ENCODE data around the gene BEND3. TPM values are rescaled to one million over a fixed set of nuclear protein-coding genes. Genes with fewer than 3 reads are reported as not detected.

BEND3 gene
- total RNA-seq, 1 experiment from 2014 or later = 70.2 TPM

GRCh38 chr6:107077710-107078109 lies 37.6 kb downstream of the BEND3 start:
- no peak overlapping the region for H2BK120ac ChIP-seq (ENCODE audit: low read depth, low read length, poor library complexity, severe bottlenecking)
- H2AK5ac ChIP-seq (ENCODE audit: insufficient read length, low read length) = no peak overlapping the region
- H3K18ac ChIP-seq (ENCODE audit: insufficient read length, low read depth, low read length) = no peak overlapping the region
- no peaks in the 10 kb centered on the region for H3K9me3 ChIP-seq (ENCODE audit: control insufficient read depth, low read depth, low read length)
- no peak overlapping the region for H3K4ac ChIP-seq (ENCODE audit: low read depth, low read length)
- H3K23ac ChIP-seq (ENCODE audit: insufficient read length, low read depth, low read length) = no peak overlapping the region
- no peak overlapping the region for H3K56ac ChIP-seq (ENCODE audit: insufficient read length, low read depth, low read length)
- no peak overlapping the region for H3K9ac ChIP-seq (ENCODE audit: extremely low read depth, insufficient read length, low read length)
- H4K91ac ChIP-seq (ENCODE audit: insufficient read length, low read depth, low read length) = no peak overlapping the region
- no peaks in the 10 kb centered on the region for H3K23me2 ChIP-seq (ENCODE audit: insufficient read length, low read depth, low read length, poor library complexity, severe bottlenecking)
- no peaks in the 10 kb centered on the region; the same call in 1 of the 2 replicates for H3K27me3 ChIP-seq (ENCODE audit: insufficient read depth, low read length)
- H4K20me1 ChIP-seq (ENCODE audit: control insufficient read depth, insufficient read depth, insufficient read length) = no peaks in the 10 kb centered on the region
- Mint-ChIP-seq H3K4me1 (peaks cover 11 to 15% of the 10 kb centered on the region in 2 experiments), H3K27ac (0 out of 7 replicates have a peak overlapping the region, but pooled peaks of 2 of the 3 experiments have one; percentile 0 to 26), H3K9me3 (no peaks in the 10 kb centered on the region), H3K4me3 (no peak overlapping the region), H3K36me3 (ENCODE audit: insufficient read depth in 1 of 3, low read depth in 3 of 3) (peaks cover 6 to 72% (median 68%) of the 10 kb centered on the region in 3 experiments; a peak in 6 of 7 replicates), H3K27me3 (ENCODE audit: low read depth) (no peaks in the 10 kb centered on the region)
- H3K79me2 ChIP-seq (ENCODE audit: insufficient read depth, low read length) = no peaks in the 10 kb centered on the region
- no peak overlapping the region for H4K5ac ChIP-seq (ENCODE audit: insufficient read length, low read depth, low read length)
- H3K14ac ChIP-seq (ENCODE audit: insufficient read depth, low read length) = no peak overlapping the region
- no peak overlapping the region for H3T11ph ChIP-seq (ENCODE audit: low read length)
- WGBS (ENCODE audit: extremely low coverage, insufficient read length, low lambda C conversion rate) = no CpG with 5 or more reads among the region's 7 CpGs
- H2BK20ac ChIP-seq (ENCODE audit: low read depth, low read length, poor library complexity, severe bottlenecking) = no peak overlapping the region
- H2BK5ac ChIP-seq (ENCODE audit: insufficient read length, low read length) = no peak overlapping the region
- H3K79me1 ChIP-seq (ENCODE audit: insufficient read depth, low read depth, low read length, poor library complexity, severe bottlenecking) = no peaks in the 10 kb centered on the region
- no peak overlapping the region for H4K8ac ChIP-seq (replicated peaks; ENCODE audit: insufficient read length, low read depth, low read length)
- TF ChIP-seq, protein P1, sequence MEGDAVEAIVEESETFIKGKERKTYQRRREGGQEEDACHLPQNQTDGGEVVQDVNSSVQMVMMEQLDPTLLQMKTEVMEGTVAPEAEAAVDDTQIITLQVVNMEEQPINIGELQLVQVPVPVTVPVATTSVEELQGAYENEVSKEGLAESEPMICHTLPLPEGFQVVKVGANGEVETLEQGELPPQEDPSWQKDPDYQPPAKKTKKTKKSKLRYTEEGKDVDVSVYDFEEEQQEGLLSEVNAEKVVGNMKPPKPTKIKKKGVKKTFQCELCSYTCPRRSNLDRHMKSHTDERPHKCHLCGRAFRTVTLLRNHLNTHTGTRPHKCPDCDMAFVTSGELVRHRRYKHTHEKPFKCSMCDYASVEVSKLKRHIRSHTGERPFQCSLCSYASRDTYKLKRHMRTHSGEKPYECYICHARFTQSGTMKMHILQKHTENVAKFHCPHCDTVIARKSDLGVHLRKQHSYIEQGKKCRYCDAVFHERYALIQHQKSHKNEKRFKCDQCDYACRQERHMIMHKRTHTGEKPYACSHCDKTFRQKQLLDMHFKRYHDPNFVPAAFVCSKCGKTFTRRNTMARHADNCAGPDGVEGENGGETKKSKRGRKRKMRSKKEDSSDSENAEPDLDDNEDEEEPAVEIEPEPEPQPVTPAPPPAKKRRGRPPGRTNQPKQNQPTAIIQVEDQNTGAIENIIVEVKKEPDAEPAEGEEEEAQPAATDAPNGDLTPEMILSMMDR (conservative IDR thresholded peaks at IDR 0.05) = no peak
- no peak overlapping the region for H3K27ac ChIP-seq (ENCODE audit: insufficient read length, low read depth, low read length)
- H3K4me2 ChIP-seq (ENCODE audit: insufficient read depth, insufficient read length, low read length) = no peak overlapping the region
- H2BK12ac ChIP-seq (ENCODE audit: insufficient read length, low read depth, low read length) = no peak overlapping the region
- H2AFZ ChIP-seq (ENCODE audit: low read length) = no peak overlapping the region
- 0 out of 2 replicates have a peak, but pooled peaks cover 2% of the 10 kb centered on the region for H3K4me1 ChIP-seq (ENCODE audit: insufficient read depth, low read length)
- H2BK15ac ChIP-seq (ENCODE audit: low read depth, low read length) = no peak overlapping the region
- no peak for DNase-seq

Measured in H9 (cell line).